LNCaP clone FGC (cell line): ENCODE data around the gene ZMIZ1.

Experiments
- DNase-seq: peaks from one replicate; pipeline ENCODE4 v3.0.0-alpha.2; 2011; ENCODE audit warnings: low read depth
- H3K4me3 ChIP-seq: 2 replicates; pipeline ENCODE4 v1.5.1; 2011; ENCODE audit warnings: mild to moderate bottlenecking, low read depth, low read length, control low read depth
- TF ChIP-seq, protein P1 (sequence below): IDR thresholded peaks from 2 replicates; pipeline ENCODE4 v1.5.1; 2012; ENCODE audit warnings: mild to moderate bottlenecking; ENCODE audit not compliant: control insufficient read depth, insufficient read depth; ENCODE audit errors: extremely low read depth

ZMIZ1 gene

GRCh38 chr10:79107736-79108264 is 39.0 kb downstream of the ZMIZ1 start:
- TF ChIP-seq, protein P1, sequence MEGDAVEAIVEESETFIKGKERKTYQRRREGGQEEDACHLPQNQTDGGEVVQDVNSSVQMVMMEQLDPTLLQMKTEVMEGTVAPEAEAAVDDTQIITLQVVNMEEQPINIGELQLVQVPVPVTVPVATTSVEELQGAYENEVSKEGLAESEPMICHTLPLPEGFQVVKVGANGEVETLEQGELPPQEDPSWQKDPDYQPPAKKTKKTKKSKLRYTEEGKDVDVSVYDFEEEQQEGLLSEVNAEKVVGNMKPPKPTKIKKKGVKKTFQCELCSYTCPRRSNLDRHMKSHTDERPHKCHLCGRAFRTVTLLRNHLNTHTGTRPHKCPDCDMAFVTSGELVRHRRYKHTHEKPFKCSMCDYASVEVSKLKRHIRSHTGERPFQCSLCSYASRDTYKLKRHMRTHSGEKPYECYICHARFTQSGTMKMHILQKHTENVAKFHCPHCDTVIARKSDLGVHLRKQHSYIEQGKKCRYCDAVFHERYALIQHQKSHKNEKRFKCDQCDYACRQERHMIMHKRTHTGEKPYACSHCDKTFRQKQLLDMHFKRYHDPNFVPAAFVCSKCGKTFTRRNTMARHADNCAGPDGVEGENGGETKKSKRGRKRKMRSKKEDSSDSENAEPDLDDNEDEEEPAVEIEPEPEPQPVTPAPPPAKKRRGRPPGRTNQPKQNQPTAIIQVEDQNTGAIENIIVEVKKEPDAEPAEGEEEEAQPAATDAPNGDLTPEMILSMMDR = no peak
- DNase-seq = no peak
- H3K4me3 ChIP-seq = no peak overlapping the region

DNA sequence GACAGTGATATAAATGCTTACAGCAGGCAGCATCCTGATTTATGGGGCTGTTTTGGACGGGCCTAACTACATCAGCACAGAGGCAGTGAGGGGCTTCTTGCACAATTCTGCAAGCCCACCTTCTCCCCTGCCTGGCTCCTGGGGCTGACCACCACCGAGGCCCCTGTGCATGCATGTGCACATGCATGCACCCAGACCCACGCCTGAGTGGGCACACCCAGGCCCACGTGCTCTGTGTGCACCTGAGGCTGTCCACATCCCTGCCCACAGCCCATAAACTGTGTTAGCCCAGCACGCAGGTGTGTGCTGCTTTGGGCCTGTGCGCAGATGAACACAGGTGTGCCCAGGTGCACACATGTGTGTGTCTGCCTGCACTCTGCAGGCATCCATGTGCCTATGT is 40.0 kb downstream of the ZMIZ1 start:
- TF ChIP-seq, protein P1 = no peak
- no peak overlapping the region for H3K4me3 ChIP-seq
- DNase-seq = no peak

DNA sequence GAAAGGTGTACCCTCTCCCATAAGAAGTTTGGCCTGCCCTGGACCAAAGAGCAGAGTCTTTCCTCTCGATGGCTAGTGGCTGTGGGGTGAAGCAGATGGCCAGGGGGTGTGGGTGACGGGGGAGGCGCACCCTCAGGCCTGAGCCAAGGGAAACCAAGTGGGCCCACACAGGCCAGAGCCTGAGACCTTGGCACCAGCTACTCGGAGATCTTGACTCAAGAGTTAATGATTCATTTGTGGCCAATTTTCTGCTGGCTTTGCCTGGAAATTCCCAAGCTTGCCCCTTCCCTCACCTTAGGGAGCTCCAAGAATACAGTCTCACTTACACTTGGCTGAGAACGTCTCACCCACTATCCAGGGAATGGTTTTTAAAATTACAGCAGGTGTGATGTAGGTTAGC is 42.7 kb downstream of the ZMIZ1 start:
- DNase-seq = no peak
- TF ChIP-seq, protein P1 = no peak
- H3K4me3 ChIP-seq = no peak overlapping the region

- H3K4me3 ChIP-seq = no peak overlapping the region
- DNase-seq = no peak
- TF ChIP-seq, protein P1 = no peak
Observed at GRCh38 chr10:79111846-79112614, 43.3 kb downstream of the ZMIZ1 start.

DNA sequence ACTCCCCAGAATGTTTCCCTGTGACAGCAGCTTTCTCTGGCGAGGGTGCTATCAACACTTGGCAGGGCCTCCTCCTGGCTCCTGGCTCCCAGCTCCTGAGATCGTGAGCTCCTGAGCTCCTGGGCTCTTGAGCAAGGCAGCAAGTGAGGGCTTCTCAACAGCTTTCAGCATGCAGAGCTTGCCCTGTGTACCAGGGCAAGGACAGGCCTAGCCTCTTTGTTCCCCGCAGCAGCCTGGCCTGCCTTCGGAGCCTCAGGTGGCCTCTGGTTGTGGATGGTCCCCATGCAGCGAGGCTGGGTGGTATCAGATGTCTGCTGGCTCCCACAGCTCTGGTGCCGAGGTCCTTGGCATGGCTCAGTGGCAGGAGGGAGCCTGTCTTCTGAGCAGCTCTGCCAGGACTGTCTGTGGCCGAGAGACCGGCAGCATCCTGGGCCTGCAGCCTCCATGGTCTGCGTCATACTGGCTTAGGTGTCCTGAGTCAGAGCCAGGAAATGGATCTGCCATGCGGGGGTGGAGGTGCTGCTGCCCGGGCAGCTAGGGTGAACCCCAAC is 44.2 kb downstream of the ZMIZ1 start:
- DNase-seq = no peak
- H3K4me3 ChIP-seq = no peak overlapping the region

DNA sequence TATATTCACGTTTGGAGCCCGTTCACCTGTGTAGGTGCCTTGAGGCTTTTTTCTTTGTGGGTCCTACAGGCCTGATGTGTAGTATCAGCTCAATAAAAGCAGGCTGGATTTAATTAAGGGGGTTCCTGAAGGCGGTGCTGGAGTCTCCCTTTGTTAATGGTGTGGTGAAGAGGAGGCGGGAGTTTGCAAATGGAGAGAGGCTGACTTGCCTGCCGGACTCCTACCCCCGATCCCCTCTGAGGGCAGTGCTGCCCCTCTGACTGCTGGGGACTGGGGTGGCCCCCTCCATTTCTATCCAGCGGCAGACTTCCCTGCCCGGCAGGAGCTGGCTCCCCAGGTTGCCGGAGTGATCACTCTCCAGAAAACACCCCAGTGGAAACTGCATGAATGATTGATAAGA is 45.1 kb downstream of the ZMIZ1 start:
- TF ChIP-seq, protein P1 = no peak
- H3K4me3 ChIP-seq = no peak overlapping the region
- no peak for DNase-seq

More for the DNA sequence above, 44.2 kb downstream of the ZMIZ1 start:
- TF ChIP-seq, protein P1 = no peak
